SK-N-SH treated with all-trans-retinoic acid at 6 μM for 48 hours (cell line): ENCODE data around the gene PLXNA4.

ENCODE experiments used
- ARNTL ChIP-seq: fragments of 450-650 bp; formaldehyde crosslinking; IDR thresholded peaks from 2 replicates; pipeline ENCODE4 v1.5.0; 2020; ENCODE audit warnings: low read depth, mild to moderate bottlenecking, moderate library complexity, borderline replicate concordance
- ZFP30 ChIP-seq: fragments of 450-650 bp; formaldehyde crosslinking; IDR thresholded peaks from 2 replicates; pipeline ENCODE4 v1.5.0; 2022; ENCODE audit warnings: mild to moderate bottlenecking, moderate library complexity

DNA sequence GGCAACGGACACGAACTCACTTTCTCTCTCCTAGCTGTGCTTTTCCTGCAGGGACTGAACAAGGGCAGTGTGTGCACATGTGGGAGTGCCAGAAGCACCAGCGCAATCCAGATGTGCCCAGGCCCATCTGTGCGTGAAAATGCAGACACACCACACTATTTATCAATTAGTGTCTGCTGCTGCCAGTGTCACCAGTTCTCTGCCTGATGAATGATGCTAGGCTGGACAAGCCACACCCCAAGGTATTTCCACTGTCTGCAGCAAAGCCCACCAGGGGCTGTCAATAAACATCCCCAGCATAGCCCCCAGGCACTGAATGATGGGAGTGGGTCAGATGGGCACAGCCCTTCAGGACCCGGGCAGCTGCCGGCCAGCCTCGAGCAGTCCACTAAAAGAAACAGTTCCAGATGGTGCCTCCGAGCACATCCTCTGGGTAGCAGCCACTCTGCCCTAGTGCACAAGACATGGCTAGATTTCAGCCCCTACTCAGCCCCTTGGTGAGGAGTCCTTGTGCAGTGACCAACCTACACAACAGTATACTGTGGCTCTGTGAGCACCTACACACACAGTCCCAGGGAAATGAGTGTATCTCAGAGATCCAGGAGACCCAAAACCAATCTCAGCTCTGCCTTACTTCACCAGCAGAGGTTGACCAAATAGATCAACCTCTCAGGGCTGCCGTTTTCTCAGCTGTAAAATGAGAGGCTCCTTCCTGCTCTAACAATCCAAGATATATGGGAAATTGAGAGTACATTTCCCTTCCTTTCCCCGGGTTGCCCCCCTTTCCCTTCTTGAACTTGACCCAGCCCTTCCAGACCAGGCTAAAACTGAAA is 314.7 kb downstream of the PLXNA4 start:
- no peak for TF ChIP-seq ZFP30 (CRISPR knock-in tag)
- TF ChIP-seq ARNTL (CRISPR knock-in tag) = no peak
